Large intestine (tissue), 3 donors: Measurements from ENCODE around the gene ADARB2. TPM values are rescaled to one million over a fixed set of nuclear protein-coding genes. Genes with fewer than 3 reads are reported as not detected.

Experiments used
- DNase-seq, 2 donors: peaks; one replicate each; pipeline versions ENCODE4 v3.0.0 to v3.0.0-alpha.2; 2013
- H3K27ac ChIP-seq: one replicate; pipeline ENCODE4 v1.5.1; 2013; ENCODE audit warnings: low read length
- H3K27me3 ChIP-seq: 2 replicates; pipeline ENCODE4 v1.6.1; 2013; ENCODE audit warnings: low read length; ENCODE audit not compliant: control insufficient read depth, insufficient read depth
- H3K36me3 ChIP-seq: 2 replicates; pipeline ENCODE4 v1.6.1; 2013; ENCODE audit warnings: low read length; ENCODE audit not compliant: control insufficient read depth, insufficient read depth
- H3K4me1 ChIP-seq: one replicate; pipeline ENCODE4 v1.6.1; 2013; ENCODE audit warnings: low read length; ENCODE audit not compliant: control insufficient read depth, insufficient read depth
- H3K4me3 ChIP-seq: one replicate; pipeline ENCODE4 v1.5.1; 2013; ENCODE audit warnings: low read length
- H3K9me3 ChIP-seq: one replicate; pipeline ENCODE4 v1.6.1; 2013; ENCODE audit warnings: mild to moderate bottlenecking, low read depth, low read length, moderate library complexity; ENCODE audit not compliant: control insufficient read depth
- WGBS: methylation state at CpG from one replicate; pipeline ENCODE4 v1.1.5; 2013; ENCODE audit warnings: low lambda C conversion rate; ENCODE audit not compliant: insufficient coverage; 5-methylcytosine and 5-hydroxymethylcytosine counted together
- polyA plus RNA-seq: library from polyadenylated mRNA; unstranded; fragments of 120-200 nt; gene quantifications from one replicate; pipeline ENCODE4 v1.2.1, GENCODE V29; 2013

Gene ADARB2
- polyA plus RNA-seq, 1 donor: 0.52 TPM

GRCh38 chr10:1736144-1736971 lies 967 bp downstream of the ADARB2 start:
- Histone ChIP-seq H3K4me1 (peaks cover 6% of the 10 kb centered on the region), H3K27ac (no peak overlapping the region), H3K36me3 (no peaks in the 10 kb centered on the region), H3K4me3 (peak overlapping the region; percentile 26), H3K27me3 (peaks cover 67% of the 10 kb centered on the region), H3K9me3 (no peaks in the 10 kb centered on the region)
- 0% methylated on average over 1 of the region's 43 CpGs for WGBS
- DNase-seq: peak in 1 of 2 donors; percentile 9

DNA sequence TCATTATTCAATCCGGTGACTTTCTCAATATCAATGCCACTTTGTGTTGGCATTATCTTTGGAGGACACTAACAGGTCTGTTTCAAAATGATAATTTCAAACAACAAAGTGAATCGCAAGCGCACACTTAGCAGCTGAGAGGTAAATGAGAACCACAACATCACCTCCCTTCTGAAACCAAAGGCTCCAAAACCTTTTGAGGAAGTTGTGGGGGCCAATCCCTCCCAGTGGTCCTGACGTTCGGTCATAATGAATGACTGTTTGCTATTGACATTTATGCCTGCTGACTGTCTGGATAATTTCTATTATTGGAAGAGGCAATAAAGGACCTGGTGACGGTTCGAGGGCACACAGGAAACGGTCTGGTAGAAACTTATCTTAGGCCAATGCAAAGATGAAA lies 1.8 kb downstream of the ADARB2 start:
- 60% methylated on average over 3 of the region's 8 CpGs for WGBS
- peaks cover 67% of the 10 kb centered on the region for H3K27me3 ChIP-seq
- H3K36me3 ChIP-seq: no peaks in the 10 kb centered on the region

GRCh38 chr10:1734288-1734687 lies 3.0 kb downstream of the ADARB2 start:
- DNase-seq: no peak
- Histone ChIP-seq H3K4me1 (peaks cover 6% of the 10 kb centered on the region), H3K27me3 (peaks cover 58% of the 10 kb centered on the region), H3K4me3 (no peak overlapping the region), H3K27ac (no peak overlapping the region), H3K36me3 (no peaks in the 10 kb centered on the region), H3K9me3 (no peaks in the 10 kb centered on the region)
- WGBS: 43% methylated on average over 1 of the region's 3 CpGs

More for the DNA sequence above, 1.8 kb downstream of the ADARB2 start:
- Histone ChIP-seq H3K4me1 (peaks cover 6% of the 10 kb centered on the region), H3K27ac (no peak overlapping the region), H3K4me3 (no peak overlapping the region), H3K9me3 (no peaks in the 10 kb centered on the region)
- no peak for DNase-seq

DNA sequence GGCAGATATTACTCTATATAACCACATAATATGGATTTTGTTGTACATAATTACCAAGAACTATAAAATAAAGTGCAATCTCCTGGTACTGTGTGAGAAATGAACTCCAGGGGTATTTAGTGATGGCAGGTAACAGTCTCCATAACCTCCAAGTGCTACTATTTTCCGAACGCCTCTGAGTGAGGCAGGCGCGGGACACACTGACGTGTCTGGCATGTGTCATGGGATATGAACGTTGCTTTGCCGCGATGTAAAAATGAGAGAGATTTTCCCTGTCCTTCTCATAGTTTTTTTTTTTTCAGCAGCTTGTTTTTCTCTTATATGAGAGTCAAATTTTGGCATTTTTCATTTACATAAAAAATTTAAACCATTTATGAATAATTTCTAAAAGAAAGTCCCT lies 3.6 kb downstream of the ADARB2 start:
- Histone ChIP-seq H3K27me3 (peaks cover 52% of the 10 kb centered on the region), H3K9me3 (no peaks in the 10 kb centered on the region), H3K4me3 (no peak overlapping the region), H3K36me3 (no peaks in the 10 kb centered on the region), H3K4me1 (peaks cover 6% of the 10 kb centered on the region), H3K27ac (no peak overlapping the region)
- 90% methylated on average over 2 of the region's 8 CpGs for WGBS
- DNase-seq: no peak

DNA sequence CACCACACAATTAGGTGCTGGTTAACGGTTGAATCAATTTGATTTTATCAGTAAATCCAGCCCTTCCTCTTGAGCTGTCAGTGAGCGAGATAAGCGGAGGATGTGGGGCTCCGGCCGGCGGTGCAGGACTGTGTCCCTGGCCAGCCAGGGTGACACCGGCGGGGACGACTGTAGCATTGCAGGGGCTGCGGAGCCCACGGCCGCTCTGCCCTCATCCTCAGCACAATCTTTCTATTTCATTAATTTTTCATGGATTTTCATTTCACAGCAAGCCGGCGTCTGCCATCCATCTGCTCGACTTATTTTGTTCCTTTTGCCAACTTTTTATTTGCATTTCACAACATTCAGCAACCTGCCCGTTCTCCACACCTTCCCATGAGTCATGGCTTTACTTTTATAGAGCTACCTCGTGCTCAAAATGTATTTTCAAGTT lies 4.7 kb downstream of the ADARB2 start:
- Histone ChIP-seq H3K9me3 (no peaks in the 10 kb centered on the region), H3K4me1 (peaks cover 6% of the 10 kb centered on the region), H3K36me3 (no peaks in the 10 kb centered on the region), H3K27ac (no peak overlapping the region), H3K4me3 (no peak overlapping the region), H3K27me3 (peaks cover 43% of the 10 kb centered on the region)
- no peak for DNase-seq
- WGBS: 55% methylated on average over 5 of the region's 17 CpGs

DNA sequence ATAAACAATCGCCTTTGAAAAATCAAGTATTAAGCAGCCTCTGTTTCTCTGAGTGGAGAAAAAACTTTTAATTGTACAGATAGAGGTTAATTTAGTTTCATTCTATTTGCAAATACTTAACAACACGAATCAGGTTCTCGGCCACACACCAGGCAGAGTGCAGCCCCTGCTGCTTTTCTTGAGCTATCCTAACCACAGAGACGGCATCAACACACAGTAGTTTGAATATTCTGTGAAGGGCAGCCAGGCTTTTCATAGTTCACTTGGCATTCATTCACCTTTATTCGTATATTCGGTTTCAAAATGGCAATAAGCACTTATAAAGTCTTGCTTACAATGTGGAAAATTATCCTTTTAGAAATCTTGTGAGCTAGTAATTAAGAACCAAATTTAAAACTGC lies 5.7 kb downstream of the ADARB2 start:
- no peak overlapping the region for H3K4me3 ChIP-seq
- H3K9me3 ChIP-seq: no peaks in the 10 kb centered on the region
- no peaks in the 10 kb centered on the region for H3K4me1 ChIP-seq
- H3K36me3 ChIP-seq: no peaks in the 10 kb centered on the region
- H3K27ac ChIP-seq: no peak overlapping the region
- no peak for DNase-seq
- WGBS: 70% methylated on average over 2 of the region's 6 CpGs
- H3K27me3 ChIP-seq: peaks cover 35% of the 10 kb centered on the region

DNA sequence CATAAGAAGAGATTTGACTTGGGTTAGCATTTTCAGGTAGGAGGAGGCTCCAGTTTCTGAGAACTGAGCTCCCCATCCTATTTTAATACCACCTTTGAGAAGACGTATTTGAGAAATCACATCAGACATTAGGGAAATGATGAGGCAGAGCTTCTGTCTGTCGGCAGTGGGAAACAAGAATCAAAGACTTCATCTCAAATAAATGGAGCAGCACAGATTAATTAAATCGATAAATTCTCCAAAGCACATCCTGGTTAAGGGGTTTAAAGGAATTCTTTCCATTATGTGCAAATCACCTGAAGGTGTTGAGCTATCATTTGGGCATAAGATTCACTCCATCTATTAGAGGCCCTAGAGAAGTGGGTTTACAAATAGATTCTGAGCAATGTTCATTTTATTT lies 7.6 kb downstream of the ADARB2 start:
- peaks cover 18% of the 10 kb centered on the region for H3K27me3 ChIP-seq
- no peak for DNase-seq
- no peak overlapping the region for H3K4me3 ChIP-seq
- no peak overlapping the region for H3K27ac ChIP-seq
- WGBS: 100% methylated on average over 1 of the region's 3 CpGs
- no peaks in the 10 kb centered on the region for H3K4me1 ChIP-seq
- H3K9me3 ChIP-seq: no peaks in the 10 kb centered on the region
- no peaks in the 10 kb centered on the region for H3K36me3 ChIP-seq

DNA sequence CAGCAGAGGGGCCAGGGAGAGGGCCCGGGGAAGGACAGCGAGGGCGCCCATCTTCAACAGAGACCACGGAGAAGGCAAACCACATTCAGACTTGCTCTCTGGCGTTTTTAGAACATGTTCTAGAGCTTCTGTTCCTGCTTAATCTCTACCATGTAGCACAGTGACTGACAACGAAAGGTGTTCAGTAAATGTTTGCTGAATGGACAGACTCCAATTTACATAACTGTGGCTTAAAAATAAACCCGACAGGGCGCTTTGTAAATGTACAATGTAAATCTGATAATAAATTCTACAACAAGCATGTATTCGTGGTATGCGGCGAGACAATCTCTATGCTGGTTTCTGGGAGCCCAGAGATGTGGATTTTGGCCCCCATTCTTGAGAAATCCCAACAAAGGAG lies 10.5 kb downstream of the ADARB2 start:
- H3K27ac ChIP-seq: no peak overlapping the region
- H3K4me3 ChIP-seq: no peak overlapping the region
- peaks cover 6% of the 10 kb centered on the region for H3K27me3 ChIP-seq
- H3K36me3 ChIP-seq: no peaks in the 10 kb centered on the region
- DNase-seq: no peak
- no peaks in the 10 kb centered on the region for H3K9me3 ChIP-seq
- WGBS: no CpG with 5 or more reads among the region's 11 CpGs
- no peaks in the 10 kb centered on the region for H3K4me1 ChIP-seq

GRCh38 chr10:1724921-1725488 lies 12.3 kb downstream of the ADARB2 start:
- 100% methylated on average over 3 of the region's 15 CpGs for WGBS

DNA sequence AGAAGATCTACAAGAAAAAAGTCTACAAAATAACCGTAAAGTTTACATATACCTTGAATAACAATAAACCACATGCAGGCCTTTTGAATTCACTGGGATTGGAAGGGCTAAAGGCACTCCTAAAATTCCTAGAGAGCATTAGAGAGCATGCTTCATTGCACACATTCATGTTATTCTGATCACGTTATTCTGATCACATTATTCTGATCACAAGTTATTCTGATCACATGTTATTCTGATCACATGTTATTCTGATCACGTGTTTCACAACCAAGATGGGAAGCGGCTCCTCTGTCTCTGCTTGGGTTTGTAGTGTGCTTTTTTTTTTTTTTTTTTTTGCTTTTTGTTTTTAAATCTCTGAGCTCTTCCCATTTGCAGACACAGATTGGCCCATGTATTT lies 20.5 kb downstream of the ADARB2 start:
- no peaks in the 10 kb centered on the region for H3K36me3 ChIP-seq
- WGBS: 100% methylated on average over 2 of the region's 4 CpGs
- peaks cover 2% of the 10 kb centered on the region for H3K27me3 ChIP-seq
- H3K27ac ChIP-seq: no peak overlapping the region
- no peak for DNase-seq
- no peaks in the 10 kb centered on the region for H3K9me3 ChIP-seq
- H3K4me1 ChIP-seq: no peaks in the 10 kb centered on the region
- H3K4me3 ChIP-seq: no peak overlapping the region

More at GRCh38 chr10:1724921-1725488, 12.3 kb downstream of the ADARB2 start:
- H3K27me3 ChIP-seq: peaks cover 2% of the 10 kb centered on the region
- DNase-seq: no peak
- no peaks in the 10 kb centered on the region for H3K36me3 ChIP-seq
- no peak overlapping the region for H3K4me3 ChIP-seq
- no peaks in the 10 kb centered on the region for H3K9me3 ChIP-seq
- H3K4me1 ChIP-seq: no peaks in the 10 kb centered on the region
- no peak overlapping the region for H3K27ac ChIP-seq
